HepG2 (cell line): ENCODE data around the gene RAPSN.

Source experiments
- EZH2 ChIP-seq: conservative IDR thresholded peaks from 2 replicates; pipeline ENCODE4 v1.6.1; 2012; ENCODE audit warnings: mild to moderate bottlenecking, low read depth, low read length, moderate library complexity
- FOXJ3 ChIP-seq: sonication (generic); formaldehyde crosslinking; IDR thresholded peaks from 2 replicates; pipeline ENCODE4 v1.4.0; 2020; ENCODE audit warnings: missing genetic modification reagents, mild to moderate bottlenecking, borderline replicate concordance

DNA sequence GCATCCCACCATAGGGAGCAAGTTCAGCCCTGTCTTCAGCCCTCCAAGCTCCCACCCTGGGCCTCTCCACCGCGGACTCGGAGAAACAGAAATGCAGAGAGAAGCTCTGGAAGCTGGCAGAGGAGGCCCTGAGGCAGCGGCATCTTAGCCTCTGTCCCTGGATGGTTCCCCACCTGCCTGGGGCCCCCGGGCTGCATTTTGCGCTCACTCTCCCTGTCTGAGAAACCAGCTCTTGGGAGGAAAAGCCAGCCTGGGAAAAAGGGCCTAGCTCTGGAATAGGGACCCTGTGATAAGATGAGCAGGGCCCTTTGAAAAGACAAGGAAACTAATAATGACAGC is 58.5 kb downstream of the RAPSN start:
- TF ChIP-seq FOXJ3 (CRISPR knock-in tag) (no peak), EZH2 (no peak)
